Stimulated activated CD4-positive, alpha-beta T cell treated with anti-CD3 and anti-CD28 coated beads, Interleukin-4, amount 100 ng/mL, for 4 hours (primary cell): Measurements from ENCODE around the gene FAM114A2.
"Not testable (repeated sequence)": the region's sequence is repeated elsewhere in the genome, so short reads cannot be mapped to it uniquely, and the experiment has no call there.

Experiments used
- DNase-seq, 2 experiments: peaks; one replicate each; pipeline ENCODE4 v3.0.0-alpha.2; 2020

Gene FAM114A2

GRCh38 chr5:154038707-154039457, at the start of gene FAM114A2, which contains the start of gene MFAP3:
Gene FAM114A2, minus strand, starts transcription at chr5:154038910. Its CDS starts 3,957 bp downstream, at chr5:154034953.
Gene MFAP3, plus strand, starts transcription at chr5:154038967. Its CDS starts 10,756 bp downstream, at chr5:154049723.
- DNase-seq, result peak; percentile 82 to 85

DNA sequence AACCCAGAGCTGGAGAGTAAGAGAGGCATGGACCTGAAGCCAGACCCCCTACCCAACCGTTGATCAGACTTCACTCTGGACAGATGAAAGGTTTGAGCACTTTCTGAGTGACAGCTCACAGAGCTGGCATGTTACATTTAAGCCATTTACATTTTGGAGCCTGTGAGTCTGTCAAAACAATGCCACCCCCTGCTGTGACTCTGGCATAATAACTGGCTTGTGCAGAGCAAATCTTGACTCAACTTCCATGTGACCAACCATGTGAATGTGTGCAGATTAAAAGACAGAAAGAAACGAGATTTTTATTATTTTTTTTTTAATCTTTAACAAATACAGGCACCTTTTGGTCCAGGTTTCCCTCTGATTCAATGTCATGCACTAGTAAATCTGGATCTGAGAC, 48.5 kb upstream of the FAM114A2 start:
- DNase-seq, result no peak

- DNase-seq, result no peak
Measured at GRCh38 chr5:154086641-154087040, 47.9 kb upstream of the FAM114A2 start.

DNA sequence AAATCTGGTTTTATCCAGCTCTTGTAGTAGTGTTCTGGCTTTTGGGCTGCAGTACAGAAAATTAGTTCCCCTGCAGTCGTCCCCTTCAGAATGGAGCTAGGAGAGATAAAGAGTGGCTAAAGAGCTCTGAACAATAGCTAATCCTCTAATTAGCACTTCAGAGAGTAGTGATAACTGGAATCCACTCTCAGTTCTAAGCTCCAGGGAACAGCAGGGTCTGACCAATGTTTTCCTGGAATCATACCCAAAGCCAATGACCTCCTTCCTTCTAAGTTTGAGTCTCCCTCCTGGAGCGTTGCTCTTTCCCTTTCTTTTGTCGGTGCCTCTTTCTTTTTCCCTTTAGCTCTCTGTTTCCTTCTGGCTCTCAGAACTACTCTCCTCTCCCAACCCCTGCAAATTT, 47.4 kb upstream of the FAM114A2 start:
- DNase-seq, result no peak

DNA sequence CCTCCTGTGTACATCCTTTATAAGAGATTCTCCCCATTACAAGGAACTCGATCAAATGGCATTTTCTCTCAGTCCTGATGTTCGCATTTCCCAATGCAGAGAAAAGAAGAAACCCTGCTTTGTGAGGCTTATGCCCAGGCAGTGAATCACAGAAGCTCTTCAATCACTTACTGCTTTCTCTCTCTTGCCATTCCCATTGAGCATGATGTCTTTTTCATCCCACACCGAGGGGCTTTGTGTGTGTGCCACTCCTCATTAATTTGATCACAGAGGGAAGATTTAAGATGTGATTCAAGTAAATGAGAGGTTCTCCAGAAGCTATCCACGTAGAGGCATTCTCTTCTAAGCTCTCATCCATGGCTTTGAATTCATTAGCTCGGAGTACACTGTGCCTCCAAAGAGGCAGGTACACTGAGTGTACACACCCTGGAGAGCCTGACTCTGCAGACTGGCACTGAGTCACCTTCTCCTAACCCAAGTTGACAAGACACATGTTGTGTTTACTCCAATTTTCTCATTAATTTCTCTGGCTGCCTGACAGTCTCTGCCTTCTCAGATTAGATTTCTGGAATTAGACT, 45.4 kb upstream of the FAM114A2 start:
- DNase-seq, result no peak

GRCh38 chr5:154081246-154081645, 42.5 kb upstream of the FAM114A2 start:
- no peak for DNase-seq

GRCh38 chr5:154078272-154078671, 39.6 kb upstream of the FAM114A2 start:
- no peak for DNase-seq

- DNase-seq, result no peak
Measured at GRCh38 chr5:154077696-154078095, 39.0 kb upstream of the FAM114A2 start.

DNA sequence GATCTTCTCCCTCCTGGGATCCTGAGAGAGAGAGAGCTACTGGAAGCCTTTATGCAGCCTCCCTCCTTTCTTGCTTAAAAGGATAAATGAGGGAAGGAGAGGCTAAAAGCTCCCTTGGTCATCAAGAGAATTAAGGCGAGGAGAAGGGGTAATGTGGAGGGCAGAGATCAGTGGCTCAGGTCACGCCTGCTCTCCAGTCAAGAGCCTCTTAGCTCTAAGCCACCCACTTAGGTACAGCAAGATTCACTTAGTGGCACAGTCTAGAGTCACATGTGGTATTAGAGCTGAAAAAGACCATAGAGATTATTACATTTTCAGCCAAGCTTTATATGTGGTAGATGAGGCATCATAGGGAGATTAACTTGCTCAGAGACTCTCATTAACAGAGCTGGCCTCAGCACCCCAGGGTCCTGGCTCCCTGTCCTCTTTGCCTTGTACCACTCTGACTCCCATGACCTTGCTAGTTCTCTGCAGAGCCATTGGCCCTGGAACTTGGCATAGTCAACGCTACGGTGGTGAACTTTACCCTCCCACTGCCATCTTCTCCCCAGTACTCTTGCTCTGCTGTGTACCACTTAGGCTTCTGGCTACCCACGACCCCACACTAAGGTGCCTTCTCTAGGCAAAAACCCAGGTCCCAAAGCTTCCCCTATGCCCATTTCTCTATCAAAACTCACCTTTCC, 37.7 kb upstream of the FAM114A2 start:
- DNase-seq, result no peak

DNA sequence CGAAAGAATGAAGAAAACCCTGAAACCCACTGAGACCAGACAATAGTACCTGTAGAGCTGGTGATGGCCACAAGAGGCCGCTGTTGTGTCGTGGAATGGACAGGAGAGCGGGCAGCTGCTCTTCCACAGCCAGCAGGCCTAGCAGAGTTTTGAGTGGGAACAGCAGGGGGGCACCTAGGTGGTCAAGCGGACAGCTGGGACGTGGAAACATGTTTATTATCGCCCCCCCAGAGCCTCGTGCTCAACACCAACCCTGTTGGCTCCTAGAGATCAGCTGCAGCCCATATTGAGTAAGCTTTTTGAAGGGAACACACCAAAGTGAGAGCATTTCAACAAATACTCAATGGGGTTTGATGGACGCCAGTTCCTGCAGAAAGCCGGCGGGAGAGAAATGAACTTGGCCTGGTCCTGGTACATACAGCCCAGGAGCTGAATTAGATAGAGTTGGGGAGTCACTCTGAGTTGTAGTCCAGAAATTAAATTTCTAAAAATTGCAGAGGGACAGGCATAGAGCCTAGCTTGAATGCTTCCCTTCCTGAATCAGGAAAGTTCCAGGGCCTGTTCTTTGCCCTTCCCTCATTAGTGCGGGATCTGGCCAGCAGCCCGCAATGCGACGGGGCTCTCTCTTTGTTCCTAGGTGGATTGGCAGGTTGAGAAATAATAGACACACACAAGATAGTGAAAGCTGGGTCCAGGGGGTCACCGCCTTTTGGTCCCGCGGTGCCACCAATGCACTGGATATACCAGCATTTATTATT, 33.9 kb upstream of the FAM114A2 start:
- DNase-seq, result peak; percentile 71 to 80

- no peak for DNase-seq
Measured at GRCh38 chr5:154071799-154072413, 33.2 kb upstream of the FAM114A2 start.

DNA sequence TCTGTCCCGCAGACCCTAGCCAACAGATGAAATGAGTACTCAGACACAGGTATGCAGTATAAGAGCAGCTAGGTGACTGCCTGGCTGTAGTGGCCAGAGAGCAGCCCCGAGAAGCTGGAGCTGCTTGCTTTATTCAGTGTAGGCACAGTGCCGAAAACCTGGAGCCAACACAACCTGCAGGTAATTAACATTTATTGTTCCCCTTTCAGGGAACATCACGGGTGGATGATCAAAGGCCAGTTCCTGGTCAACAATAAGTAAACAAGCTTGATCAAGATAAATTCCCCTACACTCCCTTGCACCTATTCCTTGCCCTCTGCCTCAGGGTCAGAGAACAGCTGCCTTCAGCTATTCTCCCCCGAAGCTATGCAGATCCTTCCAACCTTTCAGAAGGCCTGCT, 31.1 kb upstream of the FAM114A2 start:
- DNase-seq, result not testable (repeated sequence)

DNA sequence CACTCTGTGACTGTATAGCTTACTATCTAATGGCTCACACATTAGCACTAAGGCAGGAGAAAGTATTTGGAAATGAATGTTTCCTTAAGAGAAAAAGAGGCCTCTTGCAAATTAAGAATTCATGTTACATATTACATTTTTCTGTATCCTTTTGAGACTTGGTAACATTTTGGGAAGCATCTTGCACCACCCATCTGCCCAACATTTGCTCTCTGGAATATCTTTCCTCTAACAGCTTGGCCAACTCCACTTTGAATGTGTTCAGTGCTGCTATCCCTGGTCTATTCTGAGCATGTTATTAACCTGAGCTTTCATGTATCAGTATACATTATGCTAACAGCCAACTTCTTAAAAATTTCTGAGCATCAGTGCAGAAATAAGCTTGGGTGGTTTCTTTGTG, 27.3 kb upstream of the FAM114A2 start:
- DNase-seq, result no peak

DNA sequence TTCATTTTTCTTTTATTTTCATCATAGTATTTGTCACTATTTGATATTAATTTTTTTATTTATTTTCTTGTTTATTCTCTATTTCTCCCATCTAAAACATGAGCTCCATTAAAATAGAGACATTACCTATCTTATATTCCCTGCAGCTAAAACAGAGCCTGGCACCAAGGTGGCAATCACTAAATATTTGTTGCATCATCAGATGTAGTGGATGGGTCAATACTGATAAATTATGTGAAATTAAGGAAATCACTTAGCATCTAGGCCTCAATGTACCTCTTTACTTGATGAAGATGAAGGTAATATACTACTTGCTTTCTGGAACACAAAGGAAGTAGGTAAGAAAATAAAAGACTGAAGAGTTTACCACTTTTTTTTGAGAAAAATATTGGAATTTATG, 24.7 kb upstream of the FAM114A2 start:
- DNase-seq, result no peak

DNA sequence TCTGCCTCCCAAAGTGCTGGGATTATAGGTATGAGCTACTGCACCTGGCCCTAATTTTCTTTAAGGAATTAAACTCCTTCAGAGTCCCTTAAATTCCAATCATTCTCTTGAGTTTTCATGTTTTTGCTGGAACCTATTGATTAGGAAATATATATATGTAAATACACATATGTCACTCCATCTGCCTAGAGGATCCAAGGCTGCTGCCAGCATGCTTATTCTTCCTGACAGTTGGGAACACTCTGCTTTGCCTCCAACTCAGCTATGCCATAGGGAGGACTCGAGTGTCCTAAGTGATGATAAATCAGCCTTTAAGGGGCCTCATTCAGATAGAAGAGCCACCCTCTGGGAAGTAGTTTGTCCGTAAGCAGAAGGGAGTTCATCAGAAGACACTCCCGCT, 21.9 kb upstream of the FAM114A2 start:
- no peak for DNase-seq

DNA sequence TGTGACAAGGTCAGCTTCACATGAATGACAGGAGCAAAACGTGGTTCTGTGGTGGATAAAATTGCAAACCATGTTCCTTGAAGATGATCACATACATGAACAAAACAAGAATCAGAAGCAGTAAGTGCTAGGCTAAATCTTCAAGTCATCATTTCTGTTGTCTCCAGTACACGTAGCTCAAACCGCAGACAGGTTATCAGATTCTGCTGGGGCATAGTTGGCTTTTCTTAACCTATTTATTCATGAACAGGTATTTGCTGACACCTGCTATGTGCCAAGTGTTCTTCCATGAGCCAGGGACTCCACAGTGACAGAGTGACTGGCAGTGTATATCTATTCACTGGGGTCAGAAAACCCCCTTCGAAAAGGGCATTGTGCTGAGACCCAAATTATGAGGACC, 20.9 kb upstream of the FAM114A2 start:
- DNase-seq, result no peak

GRCh38 chr5:154059039-154059430, 20.3 kb upstream of the FAM114A2 start:
- DNase-seq, result no peak

DNA sequence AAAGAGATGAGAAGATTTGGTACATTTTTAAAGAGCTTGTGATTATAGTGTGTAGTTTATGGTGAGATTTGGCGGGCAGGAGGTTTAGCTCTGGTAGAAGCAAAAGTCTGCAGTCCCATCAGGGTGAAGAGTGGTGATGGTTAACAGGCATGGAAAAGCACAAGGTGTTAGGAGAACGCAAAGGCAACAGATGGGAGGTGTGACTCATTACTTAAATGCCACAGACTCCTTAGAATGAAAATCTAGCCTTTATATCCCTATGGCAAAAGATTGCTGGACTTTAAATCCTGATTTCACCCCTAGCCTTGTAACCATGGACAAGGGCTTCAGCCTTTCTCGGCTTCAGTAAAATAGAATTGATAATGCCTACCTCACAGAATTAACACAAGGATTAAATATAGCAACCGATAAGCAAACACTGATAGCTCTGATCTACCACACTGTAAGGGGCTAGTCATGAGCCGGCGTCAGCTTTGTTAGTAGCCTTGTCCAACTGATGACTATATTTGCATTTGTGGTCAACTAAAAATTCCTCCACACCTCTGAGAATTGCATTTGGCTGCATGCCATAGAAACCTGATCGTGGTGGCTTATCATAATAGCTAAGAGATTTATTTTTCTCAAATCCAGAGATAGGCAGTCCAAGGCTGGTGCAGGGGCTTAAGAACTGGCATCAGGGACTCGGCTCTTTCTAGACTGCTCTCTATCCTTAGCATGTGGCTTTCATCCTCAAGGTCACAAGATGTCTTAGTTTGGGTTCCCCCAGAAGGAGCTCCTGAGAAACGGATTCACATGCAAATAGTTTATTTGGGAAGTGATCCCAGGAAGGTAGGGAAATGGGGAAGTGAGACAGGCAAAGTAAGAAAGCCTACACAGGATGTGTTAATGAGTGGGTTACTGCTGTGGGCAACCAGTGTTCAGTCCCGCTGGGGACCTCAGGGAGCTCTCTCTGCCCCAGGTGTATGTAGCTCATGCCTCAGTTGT, 19.6 kb upstream of the FAM114A2 start:
- DNase-seq, result no peak

DNA sequence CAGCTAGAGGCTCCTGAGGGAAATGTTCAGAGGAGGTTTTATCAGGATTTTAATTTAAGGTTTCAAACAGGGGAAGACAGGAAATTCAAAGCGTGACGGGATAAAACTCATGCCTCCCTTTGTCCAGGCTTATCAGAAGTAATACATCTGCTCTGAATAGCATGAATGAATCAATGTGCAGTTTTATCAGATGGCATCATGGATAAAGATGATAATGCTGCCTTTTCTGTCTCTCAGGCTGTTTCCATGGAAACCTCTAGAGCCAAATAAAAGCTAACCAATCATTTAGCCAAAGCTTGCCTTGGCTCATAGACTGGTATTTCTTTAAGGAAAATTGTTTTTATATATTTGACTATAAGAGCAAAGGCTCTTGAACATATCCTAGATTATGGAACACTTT, 16.5 kb upstream of the FAM114A2 start:
- DNase-seq, result no peak

GRCh38 chr5:154053468-154053867, 14.8 kb upstream of the FAM114A2 start:
- no peak for DNase-seq

DNA sequence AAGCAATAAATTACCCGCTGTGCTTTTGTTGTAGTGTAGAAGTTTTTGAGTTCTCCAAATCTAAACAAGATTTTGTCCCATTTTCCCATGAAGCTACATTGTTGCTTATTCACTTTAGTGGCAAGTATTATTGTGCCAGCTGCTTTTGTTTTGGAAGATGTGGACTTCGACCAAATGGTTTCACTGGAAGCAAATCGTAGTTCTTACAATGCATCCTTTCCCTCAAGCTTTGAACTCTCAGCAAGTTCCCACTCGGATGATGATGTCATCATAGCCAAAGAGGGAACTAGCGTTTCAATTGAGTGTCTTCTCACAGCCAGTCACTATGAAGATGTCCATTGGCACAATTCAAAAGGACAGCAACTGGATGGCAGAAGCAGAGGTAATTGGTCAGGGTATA, 10.9 kb upstream of the FAM114A2 start:
- no peak for DNase-seq

DNA sequence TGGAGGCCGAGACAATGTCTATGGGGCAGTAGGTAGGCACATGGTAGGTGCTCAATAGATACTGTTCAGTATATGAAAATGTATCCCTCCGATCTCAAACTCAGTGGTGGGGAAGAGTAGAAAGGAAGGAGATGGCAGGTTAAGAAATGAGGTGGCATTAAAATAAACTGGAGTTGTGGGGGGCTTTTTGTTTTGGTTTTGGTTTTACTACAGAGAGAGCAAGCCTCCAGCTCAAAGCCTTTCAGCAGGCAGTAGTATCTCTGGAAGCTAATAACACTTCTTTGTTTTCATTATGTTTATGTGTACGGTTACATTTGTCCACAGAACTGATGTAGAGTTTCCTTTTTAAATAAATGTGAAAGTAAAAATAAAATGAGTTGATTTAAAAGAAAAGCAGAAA, 8.6 kb upstream of the FAM114A2 start:
- DNase-seq, result no peak
